WTC11 (cell line): ENCODE results near the gene NDUFA11.

Experiments used
- CTCF ChIP-seq: fragments of 200-600 bp; IDR thresholded peaks from 2 replicates; pipeline ENCODE4 v1.8.0; 2022; ENCODE audit warnings: antibody characterized with exemption
- HMGXB4 ChIP-seq: sonication (generic); formaldehyde crosslinking; IDR thresholded peaks from 2 replicates; pipeline ENCODE4 v1.8.1; 2023; ENCODE audit warnings: mild to moderate bottlenecking, moderate library complexity, missing genetic modification reagents
- JUN ChIP-seq: sonication (generic); formaldehyde crosslinking; IDR thresholded peaks from 2 replicates; pipeline ENCODE4 v1.8.0; 2023; ENCODE audit warnings: mild to moderate bottlenecking, missing genetic modification reagents
- MAX ChIP-seq: sonication (generic); formaldehyde crosslinking; IDR thresholded peaks from 2 replicates; pipeline ENCODE4 v1.8.0; 2022; ENCODE audit warnings: mild to moderate bottlenecking, missing genetic modification reagents
- MLX ChIP-seq: sonication (generic); formaldehyde crosslinking; IDR thresholded peaks from 2 replicates; pipeline ENCODE4 v1.8.1; 2023; ENCODE audit warnings: mild to moderate bottlenecking, missing genetic modification reagents, moderate library complexity
- NFYB ChIP-seq: sonication (generic); formaldehyde crosslinking; conservative IDR thresholded peaks from 2 replicates; pipeline ENCODE4 v1.8.0; 2022; ENCODE audit warnings: low read depth, missing genetic modification reagents
- NR3C1 ChIP-seq: sonication (generic); formaldehyde crosslinking; conservative IDR thresholded peaks from 2 replicates; pipeline ENCODE4 v1.8.1; 2023; ENCODE audit warnings: low read depth, mild to moderate bottlenecking, missing genetic modification reagents
- TP53 ChIP-seq: sonication (generic); formaldehyde crosslinking; IDR thresholded peaks from 2 replicates; pipeline ENCODE4 v1.8.1; 2023; ENCODE audit warnings: mild to moderate bottlenecking, missing genetic modification reagents
- USF2 ChIP-seq: sonication (generic); formaldehyde crosslinking; IDR thresholded peaks from 2 replicates; pipeline ENCODE4 v1.8.1; 2023; ENCODE audit warnings: mild to moderate bottlenecking, missing genetic modification reagents, moderate library complexity
- ZBTB21 ChIP-seq: sonication (generic); formaldehyde crosslinking; IDR thresholded peaks from 2 replicates; pipeline ENCODE4 v1.8.1; 2023; ENCODE audit warnings: mild to moderate bottlenecking, missing genetic modification reagents, borderline replicate concordance
- ZNF671 ChIP-seq: fragments of 250-450 bp; sonication (Bioruptor Pico); IDR thresholded peaks from 2 replicates; pipeline ENCODE4 v1.8.0; 2021; ENCODE audit warnings: mild to moderate bottlenecking

GRCh38 chr19:5895409-5895808 lies 8.2 kb downstream of the NDUFA11 start:
- no peak for TF ChIP-seq TP53
- no peak for TF ChIP-seq CTCF
- no peak for TF ChIP-seq MAX (CRISPR knock-in tag)
- no peak for TF ChIP-seq ZBTB21 (CRISPR knock-in tag)
- no peak for TF ChIP-seq MLX (CRISPR knock-in tag)
- no peak for TF ChIP-seq JUN (CRISPR knock-in tag)
- TF ChIP-seq USF2 (CRISPR knock-in tag), result no peak
- TF ChIP-seq ZNF671 (CRISPR knock-in tag), result no peak
- TF ChIP-seq NFYB (CRISPR knock-in tag), result no peak
- no peak for TF ChIP-seq HMGXB4 (CRISPR knock-in tag)
- TF ChIP-seq NR3C1, result no peak
